Uterus (tissue), 4 donors: ENCODE measurements around the gene CIDEB. TPM values are rescaled to one million over a fixed set of nuclear protein-coding genes. Genes with fewer than 3 reads are reported as not detected.

Experiments used
- DNase-seq, 2 donors: peaks; one replicate each; pipeline ENCODE4 v3.0.0-alpha.2; 2019 to 2020
- H3K27ac ChIP-seq, 2 donors: fragments of 200-600 bp; sonication (generic); 1 replicate in 1 of 2; 2 replicates in 1 of 2; pipeline ENCODE4 v1.5.1; 2016 to 2018
- H3K27me3 ChIP-seq, 2 donors: fragments of 200-600 bp; sonication (generic); one replicate each; pipeline ENCODE4 v1.5.1; 2018 to 2019; ENCODE audit warnings: control low read depth in 1 of 2
- H3K36me3 ChIP-seq, 2 donors: fragments of 200-600 bp; sonication (generic); one replicate each; pipeline ENCODE4 v1.5.1; 2019; ENCODE audit warnings: control low read depth in 1 of 2
- H3K4me1 ChIP-seq, 2 donors: fragments of 200-600 bp; sonication (generic); one replicate each; pipeline ENCODE4 v1.5.1; 2018 to 2019; ENCODE audit warnings: control low read depth in 1 of 2
- H3K4me3 ChIP-seq, 2 donors: fragments of 200-600 bp; sonication (generic); 1 replicate in 1 of 2; 2 replicates in 1 of 2; pipeline ENCODE4 v1.5.1; 2018 to 2019; ENCODE audit warnings: mild to moderate bottlenecking in 1 of 2
- H3K9me3 ChIP-seq, 2 donors: fragments of 200-600 bp; sonication (generic); one replicate each; pipeline ENCODE4 v1.5.1; 2019; ENCODE audit warnings: control low read depth in 1 of 2
- POLR2A ChIP-seq, 2 donors: fragments of 450-650 bp; IDR thresholded peaks; one replicate each; pipeline ENCODE4 v1.6.1; 2016; ENCODE audit warnings: antibody characterized with exemption in 2 of 2, mild to moderate bottlenecking in 1 of 2, moderate library complexity in 1 of 2
- intact Hi-C: fragments of 100-400 bp; cut with DNase I; formaldehyde crosslinking; loops from one replicate; pipeline ENCODE4 v1.15.1; 2023; ENCODE audit warnings: low total_unique reads
- total RNA-seq, 4 donors: library from RNA; depleted of rRNA in 3 of 4; stranded (reverse); fragments of >200 nt in 3 of 4; gene quantifications; one replicate each; pipeline versions ENCODE4 v1.1.0 to v1.2.4, GENCODE V29; 2014 to 2023
- TF ChIP-seq, protein P1 (sequence below), 4 experiments: fragments of 200-600 bp in 2 of 4; fragments of 450-650 bp in 2 of 4; sonication (generic) in 2 of 4; IDR thresholded peaks; one replicate each; pipeline ENCODE4 v1.5.1; 2016 to 2019; ENCODE audit warnings: antibody characterized with exemption in 4 of 4, mild to moderate bottlenecking in 2 of 4, moderate library complexity in 1 of 4
- donor health status: DM: yes; HTN: yes; CAD: no.

Gene CIDEB
- total RNA-seq, 4 donors from 2014 or later, result 1.3 to 25.5 (median 14.1) TPM

DNA sequence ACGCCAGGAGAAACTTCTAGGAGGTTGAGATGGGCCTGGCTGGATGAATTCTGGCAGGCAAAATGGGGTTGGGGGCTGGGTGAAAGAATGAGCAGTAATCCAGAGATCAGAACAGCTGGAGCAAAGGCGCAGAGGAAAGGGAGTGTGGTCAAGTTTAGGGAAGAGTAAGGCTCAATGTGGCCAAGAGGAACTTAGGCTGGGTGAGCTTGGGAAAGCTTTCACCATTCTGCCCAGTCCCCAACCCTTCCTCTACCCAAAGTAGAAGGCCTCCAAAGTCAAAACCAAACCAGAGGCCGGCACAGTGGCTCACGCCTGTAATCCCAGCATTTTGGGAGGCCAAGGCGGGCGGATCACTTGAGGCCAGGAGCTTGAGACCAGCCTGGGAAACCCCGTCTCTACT, 26.1 kb downstream of the CIDEB start:
- Histone ChIP-seq H3K27me3 (no peaks in the 10 kb centered on the region), H3K4me1 (no peaks in the 10 kb centered on the region), H3K36me3 (no peaks in the 10 kb centered on the region), H3K27ac (no peak overlapping the region), H3K9me3 (no peaks in the 10 kb centered on the region), H3K4me3 (no peak overlapping the region)
- intact Hi-C loops, result no loop called here
- no peak for TF ChIP-seq POLR2A (IDR thresholded peaks at IDR 0.05)
- TF ChIP-seq, protein P1, sequence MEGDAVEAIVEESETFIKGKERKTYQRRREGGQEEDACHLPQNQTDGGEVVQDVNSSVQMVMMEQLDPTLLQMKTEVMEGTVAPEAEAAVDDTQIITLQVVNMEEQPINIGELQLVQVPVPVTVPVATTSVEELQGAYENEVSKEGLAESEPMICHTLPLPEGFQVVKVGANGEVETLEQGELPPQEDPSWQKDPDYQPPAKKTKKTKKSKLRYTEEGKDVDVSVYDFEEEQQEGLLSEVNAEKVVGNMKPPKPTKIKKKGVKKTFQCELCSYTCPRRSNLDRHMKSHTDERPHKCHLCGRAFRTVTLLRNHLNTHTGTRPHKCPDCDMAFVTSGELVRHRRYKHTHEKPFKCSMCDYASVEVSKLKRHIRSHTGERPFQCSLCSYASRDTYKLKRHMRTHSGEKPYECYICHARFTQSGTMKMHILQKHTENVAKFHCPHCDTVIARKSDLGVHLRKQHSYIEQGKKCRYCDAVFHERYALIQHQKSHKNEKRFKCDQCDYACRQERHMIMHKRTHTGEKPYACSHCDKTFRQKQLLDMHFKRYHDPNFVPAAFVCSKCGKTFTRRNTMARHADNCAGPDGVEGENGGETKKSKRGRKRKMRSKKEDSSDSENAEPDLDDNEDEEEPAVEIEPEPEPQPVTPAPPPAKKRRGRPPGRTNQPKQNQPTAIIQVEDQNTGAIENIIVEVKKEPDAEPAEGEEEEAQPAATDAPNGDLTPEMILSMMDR (IDR thresholded peaks at IDR 0.05), result no peak
- DNase-seq, result no peak

DNA sequence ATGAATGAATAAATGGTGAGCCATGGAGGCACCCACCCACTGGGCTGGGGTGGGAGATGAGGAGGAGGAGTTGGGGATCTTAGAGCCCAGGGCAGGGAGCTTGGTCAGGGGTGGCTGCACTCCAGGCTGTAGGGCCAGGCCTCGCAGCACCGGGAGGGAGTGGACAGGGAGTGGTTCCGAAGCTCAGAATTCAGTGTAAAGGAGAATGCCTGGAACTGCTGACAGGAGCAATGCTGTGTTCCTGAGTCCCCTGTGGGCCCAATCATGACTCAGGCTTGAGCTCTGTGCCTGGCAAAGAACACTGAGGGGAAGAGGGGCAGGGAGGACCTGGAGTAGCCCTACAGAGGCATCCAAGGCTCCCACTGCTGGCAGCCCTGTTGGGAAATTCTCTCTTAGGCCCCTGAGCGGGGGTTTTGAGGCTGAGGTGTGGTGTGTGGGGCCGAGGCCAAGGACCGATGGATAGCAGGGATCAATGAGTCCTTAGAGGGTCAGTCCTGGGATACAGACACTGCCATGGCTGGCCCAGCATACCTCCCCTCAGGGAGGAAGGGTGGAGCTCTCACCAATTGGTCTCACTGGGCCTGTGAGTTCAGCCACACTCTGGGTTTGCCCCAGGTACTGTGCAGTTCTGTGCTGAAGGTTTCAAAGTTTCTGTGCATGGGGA, 26.8 kb downstream of the CIDEB start:
- Histone ChIP-seq H3K36me3 (no peaks in the 10 kb centered on the region), H3K4me3 (no peak overlapping the region), H3K27ac (no peak overlapping the region), H3K27me3 (no peaks in the 10 kb centered on the region), H3K9me3 (no peaks in the 10 kb centered on the region), H3K4me1 (no peaks in the 10 kb centered on the region)
- TF ChIP-seq, protein P1 (IDR thresholded peaks at IDR 0.05), result no peak
- no peak for TF ChIP-seq POLR2A (IDR thresholded peaks at IDR 0.05)
- no peak for DNase-seq
- intact Hi-C loops, result no loop called here

DNA sequence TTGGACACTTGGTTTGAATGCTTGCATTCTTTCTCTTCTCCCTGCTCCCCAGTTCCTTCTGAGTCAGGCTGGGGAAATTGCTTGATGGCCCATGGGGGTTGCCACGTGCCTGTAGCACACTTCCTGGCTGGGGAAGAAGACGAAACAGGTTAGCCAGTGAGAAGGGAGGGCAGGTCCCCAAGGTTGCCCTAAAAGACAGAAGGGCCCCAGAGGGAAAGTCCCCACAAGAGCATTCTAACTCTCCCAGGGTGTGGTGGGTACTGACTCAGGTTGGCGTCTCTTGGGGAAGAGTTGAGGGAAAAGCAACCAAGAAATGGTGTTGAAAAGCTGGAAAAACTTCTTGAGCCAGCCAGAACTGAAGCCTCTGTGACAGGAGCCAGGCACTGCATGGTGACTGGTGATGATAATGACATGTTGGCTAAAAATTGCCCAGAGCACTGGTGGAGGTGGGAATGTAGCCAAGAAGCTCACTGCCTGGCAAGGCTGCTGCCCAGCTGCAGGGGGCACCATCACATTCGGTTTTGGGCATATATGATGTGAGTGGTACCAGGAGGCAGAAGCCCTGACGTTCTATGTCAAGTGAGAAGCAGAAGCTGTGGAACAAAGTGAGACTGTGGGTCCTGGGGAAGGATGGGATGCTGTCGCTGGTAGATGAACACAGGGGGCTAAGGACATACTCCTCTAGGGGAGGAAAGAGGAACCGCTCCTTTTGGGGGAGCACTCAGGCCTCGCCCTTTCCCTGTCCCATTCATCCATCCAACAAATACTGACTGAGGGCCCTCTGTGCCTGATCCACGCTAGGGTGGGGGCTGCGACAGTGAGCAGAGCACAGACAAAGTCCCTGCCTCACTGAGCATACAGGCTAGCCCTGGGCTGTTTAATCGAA, 28.2 kb downstream of the CIDEB start:
- intact Hi-C loops, result no loop called here

DNA sequence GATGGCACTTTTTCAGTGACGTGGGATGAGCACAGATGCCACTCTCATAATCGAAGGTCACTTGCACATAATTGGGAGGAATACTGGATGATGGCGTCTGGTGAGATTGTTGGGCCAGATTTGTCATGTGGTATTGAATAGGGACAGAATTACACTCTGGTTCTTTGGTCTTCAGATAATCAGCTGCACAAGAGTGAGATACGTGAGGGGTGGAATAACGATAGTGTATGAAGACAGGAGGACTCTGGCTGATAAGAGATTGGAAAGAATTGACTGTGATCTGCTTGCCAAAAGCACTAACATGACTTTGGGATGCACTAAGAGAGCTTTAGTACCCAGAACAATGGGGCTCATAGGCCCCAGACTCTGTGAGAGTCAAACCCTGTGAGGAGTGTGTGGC, 29.4 kb downstream of the CIDEB start:
- no peak for DNase-seq
- H3K4me1 ChIP-seq, result no peaks in the 10 kb centered on the region
- no peak overlapping the region for H3K27ac ChIP-seq
- intact Hi-C loops, result no loop called here
- no peak overlapping the region for H3K4me3 ChIP-seq
- TF ChIP-seq, protein P1 (IDR thresholded peaks at IDR 0.05), result no peak
- TF ChIP-seq POLR2A (IDR thresholded peaks at IDR 0.05), result no peak
- no peaks in the 10 kb centered on the region for H3K27me3 ChIP-seq
- H3K36me3 ChIP-seq, result no peaks in the 10 kb centered on the region
- no peaks in the 10 kb centered on the region for H3K9me3 ChIP-seq

More for the DNA sequence above, 28.2 kb downstream of the CIDEB start:
- no peaks in the 10 kb centered on the region for H3K9me3 ChIP-seq
- H3K4me3 ChIP-seq, result no peak overlapping the region
- no peak for DNase-seq
- H3K27ac ChIP-seq, result no peak overlapping the region
- H3K27me3 ChIP-seq, result no peaks in the 10 kb centered on the region
- TF ChIP-seq, protein P1 (IDR thresholded peaks at IDR 0.05), result no peak
- no peak for TF ChIP-seq POLR2A (IDR thresholded peaks at IDR 0.05)
- no peaks in the 10 kb centered on the region for H3K4me1 ChIP-seq
- H3K36me3 ChIP-seq, result no peaks in the 10 kb centered on the region
